ENCODE data around the gene NNT.
"Not testable (repeated sequence)": the region's sequence is repeated elsewhere in the genome, so short reads cannot be mapped to it uniquely, and the experiment has no call there.

Gene NNT

DNA sequence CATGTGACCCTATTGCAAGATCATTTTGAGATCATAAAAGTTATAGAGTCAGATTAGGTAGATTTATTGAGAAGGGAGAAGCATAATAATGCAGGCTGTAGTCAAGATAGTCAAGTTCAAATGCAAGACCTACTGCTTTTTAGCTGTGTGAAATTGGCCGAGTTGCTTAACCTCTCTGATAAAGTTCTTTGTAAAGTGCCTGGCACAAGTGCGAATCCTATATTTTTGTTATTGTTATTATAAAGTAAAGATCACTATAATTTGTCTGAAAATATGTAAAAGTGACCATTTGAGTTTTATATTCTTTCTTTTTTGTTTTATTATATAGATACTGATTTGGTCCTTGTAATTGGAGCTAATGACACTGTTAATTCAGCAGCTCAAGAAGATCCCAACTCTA, 99.3 kb downstream of the NNT start:
- no peak for DNase-seq (ENCODE audit: low read depth in 1 of 2, low spot score in 1 of 2)

GRCh38 chr5:43702815-43703214, 99.8 kb downstream of the NNT start:
- no peak for DNase-seq (ENCODE audit: low read depth in 1 of 2, low spot score in 1 of 2)

- no peak for DNase-seq (ENCODE audit: low read depth in 1 of 2, low spot score in 1 of 2)
These were observed 101.3 kb downstream of the NNT start for GRCh38 chr5:43704243-43704642.

DNA sequence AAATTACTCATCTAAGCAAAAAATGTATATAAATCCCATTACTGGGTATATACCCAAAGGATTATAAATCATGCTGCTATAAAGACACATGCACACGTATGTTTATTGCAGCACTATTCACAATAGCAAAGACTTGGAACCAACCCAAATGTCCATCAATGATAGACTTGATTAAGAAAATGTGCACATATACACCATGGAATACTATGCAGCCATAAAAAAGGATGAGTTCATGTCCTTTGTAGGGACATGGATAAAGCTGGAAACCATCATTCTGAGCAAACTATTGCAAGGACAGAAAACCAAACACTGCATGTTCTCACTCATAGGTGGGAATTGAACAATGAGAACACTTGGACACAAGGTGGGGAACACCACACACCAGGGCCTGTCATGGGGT, 103.6 kb downstream of the NNT start:
- DNase-seq (ENCODE audit: low read depth in 1 of 2, low spot score in 1 of 2), result not testable (repeated sequence)

- no peak for DNase-seq (ENCODE audit: low read depth in 1 of 2, low spot score in 1 of 2)
These were observed 108.5 kb downstream of the NNT start for GRCh38 chr5:43711496-43711895.

DNA sequence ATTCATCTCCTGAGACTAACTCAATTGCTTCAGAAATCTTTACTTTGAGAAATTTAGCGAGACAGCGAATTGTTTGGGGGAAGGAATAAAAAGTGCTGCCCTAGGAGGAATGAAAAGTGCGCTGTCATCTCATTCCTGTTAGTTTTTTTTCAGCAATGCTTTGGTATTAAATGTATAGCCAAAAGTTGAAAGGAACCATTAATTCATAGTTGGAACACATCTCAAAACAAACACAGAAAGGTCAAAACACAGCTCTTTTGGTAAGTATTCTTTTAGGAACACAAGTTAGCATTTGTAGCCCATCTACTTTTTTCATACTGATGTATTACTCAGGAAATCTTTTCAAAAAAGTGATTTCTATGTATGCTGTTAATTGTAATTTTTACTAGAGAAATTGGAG, 109.1 kb downstream of the NNT start:
- no peak for DNase-seq (ENCODE audit: low read depth in 1 of 2, low spot score in 1 of 2)

DNA sequence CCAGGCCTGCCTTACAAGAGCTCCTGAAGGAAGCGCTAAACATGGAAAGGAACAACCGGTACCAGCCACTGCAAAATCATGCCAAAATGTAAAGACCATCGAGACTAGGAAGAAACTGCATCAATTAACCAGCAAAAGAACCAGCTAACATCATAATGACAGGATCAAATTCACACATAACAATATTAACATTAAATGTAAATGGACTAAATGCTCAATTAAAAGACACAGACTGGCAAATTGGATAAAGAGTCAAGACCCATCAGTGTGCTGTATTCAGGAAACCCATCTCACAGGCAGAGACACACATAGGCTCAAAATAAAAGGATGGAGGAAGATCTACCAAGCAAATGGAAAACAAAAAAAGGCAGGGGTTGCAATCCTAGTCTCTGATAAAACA, 116.8 kb downstream of the NNT start:
- DNase-seq (ENCODE audit: low read depth in 1 of 2, low spot score in 1 of 2), result not testable (repeated sequence)

- no peak for DNase-seq (ENCODE audit: low read depth in 1 of 2, low spot score in 1 of 2)
These were observed 125.6 kb downstream of the NNT start for GRCh38 chr5:43728581-43728980.

DNA sequence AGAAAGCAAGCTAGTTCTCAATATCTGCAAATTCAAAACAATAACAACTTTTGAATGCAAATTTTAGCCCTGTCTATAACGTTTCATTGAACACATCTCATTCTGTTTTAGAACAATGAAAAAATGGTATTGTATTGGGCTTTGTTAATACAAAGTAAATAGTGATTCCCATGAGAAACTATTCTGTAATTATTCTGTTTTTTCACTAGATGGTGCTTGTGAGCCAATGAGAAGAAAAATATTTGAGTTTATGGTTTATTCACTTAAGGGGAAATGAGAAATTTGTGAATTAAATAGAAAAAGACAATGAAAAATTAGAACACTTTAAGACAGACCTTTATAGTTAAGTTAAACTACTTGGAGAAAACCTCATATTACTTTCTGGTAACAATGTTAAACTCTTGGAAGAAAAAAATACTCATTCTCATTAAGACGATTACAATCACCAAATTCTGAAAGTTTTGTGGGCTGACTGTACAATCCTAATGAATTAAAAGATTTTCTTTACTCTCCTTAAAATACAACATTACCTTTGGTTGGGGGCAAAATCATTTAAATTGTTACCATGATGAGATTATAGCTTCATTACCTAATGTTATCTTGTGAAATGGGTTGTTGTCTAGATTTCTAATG, 127.0 kb downstream of the NNT start:
- DNase-seq (ENCODE audit: low read depth in 1 of 2, low spot score in 1 of 2), result no peak

GRCh38 chr5:43730832-43731342, 127.9 kb downstream of the NNT start:
- DNase-seq (ENCODE audit: low read depth in 1 of 2, low spot score in 1 of 2), result no peak

GRCh38 chr5:43731573-43731972, 128.6 kb downstream of the NNT start:
- no peak for DNase-seq (ENCODE audit: low read depth in 1 of 2, low spot score in 1 of 2)

GRCh38 chr5:43745923-43746548, 143.1 kb downstream of the NNT start:
- DNase-seq (ENCODE audit: low read depth in 1 of 2, low spot score in 1 of 2), result not testable (repeated sequence)

DNA sequence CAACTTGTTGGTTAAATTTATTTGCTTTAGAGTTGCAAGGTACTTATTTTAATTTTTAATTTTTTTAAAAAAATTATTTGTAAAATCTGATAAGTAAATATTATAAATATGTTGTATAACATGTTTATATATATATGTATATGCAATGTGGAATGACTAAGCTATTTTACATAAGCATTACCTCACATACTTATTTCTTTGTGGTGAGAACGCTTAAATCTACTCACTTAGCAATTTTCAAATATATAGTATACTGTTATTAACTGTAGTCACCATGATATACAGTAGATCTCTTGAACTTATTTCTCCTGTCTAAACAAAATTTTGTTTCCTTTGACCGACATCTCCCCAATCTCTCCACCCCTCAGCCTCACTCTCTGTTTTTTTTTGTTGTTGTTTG, 147.8 kb downstream of the NNT start:
- no peak for DNase-seq (ENCODE audit: low read depth in 1 of 2, low spot score in 1 of 2)

GRCh38 chr5:43753069-43753468, 150.1 kb downstream of the NNT start:
- no peak for DNase-seq (ENCODE audit: low read depth in 1 of 2, low spot score in 1 of 2)

Measured in stimulated activated CD4-positive, alpha-beta T cell treated with anti-CD3 and anti-CD28 coated beads, Interleukin-15, amount 100 ng/mL, for 1 hour (primary cell).